GM18508 (cell line): ENCODE measurements around the gene ANGPTL4.

Experiments
- ATAC-seq: cut with Tn5 transposase; IDR thresholded peaks from one replicate; pipeline ENCODE4 v1.9.1; 2021; ENCODE audit warnings: moderate number of reproducible peaks; ENCODE audit not compliant: insufficient read depth, unreplicated experiment

The ANGPTL4 gene

DNA sequence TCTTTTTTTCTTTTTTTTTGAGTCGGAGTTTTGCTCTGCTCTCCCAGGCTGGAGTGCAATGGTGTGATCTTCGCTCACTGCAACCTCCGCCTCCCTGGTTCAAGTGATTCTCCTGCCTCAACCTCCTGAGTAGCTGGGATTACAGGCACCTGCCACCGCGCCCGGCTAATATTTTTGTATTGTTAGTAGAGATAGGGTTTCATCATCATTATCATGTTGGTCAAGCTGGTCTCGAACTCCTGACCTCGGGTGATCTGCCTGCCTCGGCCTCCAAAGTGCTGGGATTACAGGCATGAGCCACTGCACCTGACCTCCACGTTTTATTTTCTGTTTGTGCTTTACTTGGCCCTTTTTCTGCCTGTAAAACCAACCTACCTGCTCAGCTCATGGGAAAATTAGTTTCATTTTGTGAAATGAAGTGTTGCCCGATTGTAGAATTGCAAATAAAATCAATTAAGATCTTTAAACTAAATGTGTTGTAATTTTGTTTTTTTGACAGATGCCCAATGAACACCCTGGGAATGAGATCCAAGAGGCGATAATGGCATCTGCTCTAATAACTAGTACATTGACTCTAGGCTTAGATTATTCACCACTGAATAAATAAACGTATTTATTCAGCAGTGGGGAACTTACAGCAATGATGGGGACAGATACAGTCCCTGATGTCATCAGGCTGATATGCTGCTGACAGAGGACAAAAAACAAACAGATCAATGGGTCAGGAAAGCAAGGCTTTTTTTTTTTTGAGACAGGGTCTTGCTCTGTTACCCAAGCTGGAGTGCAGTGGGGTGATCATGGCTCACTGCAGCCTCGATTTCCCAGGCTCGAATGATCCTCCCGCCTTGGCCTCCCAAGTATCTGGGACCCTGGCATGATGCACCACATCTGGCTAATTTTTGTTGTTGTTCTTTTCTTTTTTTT lies 24.0 kb downstream of the ANGPTL4 start:
- no peak for ATAC-seq

DNA sequence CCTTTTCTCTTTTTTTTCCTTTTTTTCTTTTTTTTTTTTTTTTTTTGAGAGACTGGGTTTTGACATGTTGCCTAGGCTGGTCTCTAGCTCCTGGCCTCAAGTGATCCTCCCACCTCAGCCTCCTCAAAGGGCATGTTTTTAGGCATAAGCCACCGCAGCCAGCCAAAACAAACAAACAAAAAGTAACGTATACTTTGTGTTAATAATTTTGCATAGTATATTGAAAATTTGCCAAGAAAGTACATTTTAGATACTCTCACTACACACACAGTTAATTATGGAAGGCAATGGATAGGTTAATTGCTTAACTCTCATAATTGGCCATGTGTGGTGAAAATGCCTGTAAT lies 24.6 kb downstream of the ANGPTL4 start:
- no peak for ATAC-seq

GRCh38 chr19:8389891-8390616 lies 26.1 kb downstream of the ANGPTL4 start, which contains the start of gene RAB11B:
Gene RAB11B, plus strand, starts transcription at chr19:8390360. Its CDS starts 57 bp downstream, at chr19:8390417.
- peak; percentile 88 for ATAC-seq

DNA sequence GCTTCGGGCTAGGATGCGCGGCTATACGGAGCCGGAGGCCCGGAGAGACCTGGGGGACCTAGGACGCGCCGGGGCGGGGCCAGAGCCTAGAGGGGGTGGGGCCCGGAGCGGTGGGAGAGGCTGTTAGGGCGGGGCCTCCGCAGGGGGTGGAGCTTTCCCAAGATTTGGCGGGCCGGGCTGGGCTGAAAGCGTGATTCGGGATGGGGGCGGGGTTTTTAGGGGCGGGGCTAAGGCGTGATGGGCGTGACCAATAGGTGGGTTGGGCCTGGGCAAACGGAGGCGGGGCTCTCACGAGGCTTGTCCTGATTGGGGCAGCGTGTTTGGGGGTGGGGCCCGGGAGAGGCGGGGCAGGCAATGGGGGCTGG lies 26.6 kb downstream of the ANGPTL4 start:
- no peak for ATAC-seq

DNA sequence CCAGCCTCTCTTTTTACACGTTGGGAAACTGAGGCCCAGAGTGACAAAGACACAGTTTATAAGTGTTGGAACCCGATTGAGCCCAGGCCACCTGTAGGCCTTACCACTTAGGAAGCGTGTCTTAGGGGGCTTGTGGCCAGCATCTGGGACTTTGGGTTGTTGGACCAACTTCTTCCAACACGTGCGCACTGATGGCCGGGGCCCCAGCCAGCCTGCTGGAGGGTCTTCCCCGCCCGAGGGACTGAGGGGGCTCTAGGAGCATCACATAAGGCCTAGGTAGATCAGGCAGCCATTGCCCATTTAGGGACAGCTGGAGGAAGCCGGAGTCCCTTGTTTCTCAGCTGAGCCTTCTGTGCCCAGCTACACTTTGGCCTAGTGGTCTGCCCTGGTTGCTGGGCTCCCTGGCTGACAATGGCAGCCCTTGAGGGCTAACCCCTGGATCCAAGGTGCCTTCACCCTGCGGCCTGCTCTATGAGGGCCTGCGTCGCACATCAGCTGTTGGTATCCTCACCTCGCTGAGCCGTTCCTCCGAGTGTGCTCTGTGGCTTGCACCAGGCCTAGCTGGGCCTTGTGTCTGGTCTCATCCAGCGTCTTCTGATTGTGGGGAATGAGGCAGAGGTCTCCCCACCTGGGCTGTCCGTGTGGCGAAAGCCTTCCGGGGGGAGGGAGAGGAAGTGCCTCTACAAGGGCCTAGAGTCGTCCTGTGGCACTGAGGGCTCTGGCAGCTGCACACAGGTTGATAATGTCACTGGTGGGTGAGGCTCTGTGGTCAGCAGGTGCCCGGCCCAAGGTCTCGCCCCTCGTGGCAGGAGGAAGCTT lies 27.5 kb downstream of the ANGPTL4 start:
- no peak for ATAC-seq

DNA sequence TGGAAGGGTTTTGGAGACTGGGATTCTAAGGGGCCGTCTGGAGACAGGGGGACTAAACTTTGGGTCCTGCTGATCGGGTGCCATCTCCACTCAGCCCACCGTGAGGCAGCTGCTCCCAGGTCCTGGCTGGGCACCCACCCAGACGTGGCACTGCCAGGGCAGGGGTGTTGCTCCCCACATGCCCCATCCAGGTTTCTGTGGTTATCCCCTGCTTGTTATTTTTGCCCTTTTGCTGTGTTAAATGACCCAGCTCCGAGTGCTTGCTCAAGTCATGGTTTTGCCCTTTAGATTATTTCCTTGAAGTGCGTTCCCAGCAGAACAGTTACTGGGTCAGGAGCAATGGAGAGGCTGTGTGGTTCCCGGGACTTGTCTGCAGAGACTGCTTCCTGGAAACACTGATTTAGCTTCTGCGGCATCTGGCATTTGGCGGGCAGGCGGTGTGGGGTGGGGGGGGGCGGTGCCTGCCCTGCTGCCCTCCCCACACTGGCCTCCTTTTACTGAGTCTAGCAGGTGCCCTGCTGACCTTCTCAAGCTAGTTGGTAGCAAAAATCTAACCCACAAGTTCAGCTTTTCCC lies 28.1 kb downstream of the ANGPTL4 start:
- ATAC-seq: no peak

- no peak for ATAC-seq
These were observed 29.4 kb downstream of the ANGPTL4 start for GRCh38 chr19:8393192-8393870.

GRCh38 chr19:8393871-8394250 lies 29.9 kb downstream of the ANGPTL4 start:
- no peak for ATAC-seq

GRCh38 chr19:8395621-8396082 lies 31.7 kb downstream of the ANGPTL4 start:
- no peak for ATAC-seq

DNA sequence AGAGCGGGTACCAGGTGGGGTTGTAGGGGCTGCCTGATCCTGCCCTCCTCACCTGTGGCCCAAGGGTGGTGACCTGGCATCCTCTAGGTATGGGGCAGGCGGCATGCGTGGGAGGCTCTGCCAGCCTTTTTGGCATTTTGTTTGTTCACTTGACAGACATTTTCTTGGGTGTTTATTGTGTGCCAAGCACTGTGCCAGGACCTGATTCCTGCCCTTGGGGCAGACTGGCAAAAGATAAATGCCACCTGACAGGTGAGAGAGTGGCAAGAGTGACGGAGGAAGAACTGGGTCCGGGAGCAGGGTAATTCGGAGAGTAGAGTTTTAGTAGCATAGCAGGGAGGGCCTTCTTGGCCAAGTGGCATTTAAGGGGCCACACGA lies 32.2 kb downstream of the ANGPTL4 start:
- ATAC-seq: no peak

GRCh38 chr19:8396563-8397203 lies 32.7 kb downstream of the ANGPTL4 start:
- no peak for ATAC-seq

DNA sequence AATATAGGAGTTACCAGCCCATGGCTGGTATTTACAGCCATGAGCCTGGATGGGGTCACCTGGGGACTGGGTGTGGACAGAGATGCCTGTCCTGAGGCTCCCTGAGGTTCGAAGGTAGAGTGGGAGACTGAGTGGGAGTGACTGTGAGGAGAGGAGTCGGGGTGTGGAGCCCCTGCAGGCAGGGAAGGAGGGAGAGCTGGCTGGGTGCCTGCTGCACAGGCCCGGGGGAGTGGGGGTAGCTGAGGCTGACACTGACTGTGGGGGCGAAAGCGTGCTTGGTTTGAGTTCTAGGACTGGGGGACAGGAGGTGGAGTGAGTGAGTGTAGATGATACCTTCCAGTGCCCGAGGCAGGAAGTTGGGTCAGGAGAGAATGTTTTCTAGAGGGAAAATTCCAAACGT lies 33.3 kb downstream of the ANGPTL4 start:
- no peak for ATAC-seq

DNA sequence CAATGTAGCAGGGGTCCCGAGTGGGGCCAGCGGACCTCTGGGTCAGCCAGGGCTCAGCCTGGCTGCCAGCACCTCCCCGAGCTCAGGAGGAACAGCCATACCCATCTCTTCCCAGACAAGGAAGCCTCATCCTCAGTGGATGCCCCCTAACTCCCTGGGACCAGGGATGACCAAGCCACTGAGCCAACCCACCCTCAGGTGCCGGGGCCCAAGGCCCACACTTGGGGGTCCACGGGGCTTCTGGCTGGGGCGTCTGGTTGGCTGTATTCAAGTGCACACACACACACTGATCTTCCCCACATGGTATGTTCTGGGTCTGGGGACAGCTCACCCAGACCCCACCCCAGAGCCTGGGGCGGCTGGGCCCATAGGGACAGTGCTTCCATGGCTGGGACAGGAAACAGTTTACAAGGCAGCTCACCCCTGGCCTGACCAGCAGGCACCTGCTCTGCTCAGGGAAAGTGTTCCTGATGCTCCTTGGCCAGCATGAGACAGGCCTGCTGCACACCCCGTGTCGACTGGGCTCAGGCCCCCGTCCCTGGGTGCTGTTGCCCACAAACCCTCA lies 33.9 kb downstream of the ANGPTL4 start:
- no peak for ATAC-seq

DNA sequence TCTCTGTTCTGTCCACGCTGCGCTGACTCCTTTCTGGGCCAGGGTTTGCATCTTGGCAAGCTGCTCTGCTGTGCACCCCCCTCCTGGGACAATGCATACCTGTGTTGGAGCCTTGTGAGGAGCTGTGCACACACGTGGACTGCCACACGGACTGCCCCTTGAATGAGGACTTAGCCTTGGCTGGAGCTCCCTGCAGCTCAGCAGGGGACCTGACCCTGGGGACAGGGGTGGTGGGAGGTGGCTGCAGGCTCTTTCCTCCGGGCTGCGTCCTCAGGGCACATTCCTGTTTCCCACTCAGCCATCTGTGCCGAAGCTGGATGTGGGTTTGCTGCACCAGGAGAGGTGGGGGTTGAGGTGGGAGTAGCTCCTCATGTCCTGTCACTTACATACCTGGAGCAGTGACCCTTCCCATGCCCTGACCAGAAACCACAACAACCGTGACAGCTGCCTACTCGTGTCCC lies 34.4 kb downstream of the ANGPTL4 start:
- no peak for ATAC-seq

- ATAC-seq: no peak
These were observed 35.8 kb downstream of the ANGPTL4 start for GRCh38 chr19:8399681-8400188.

DNA sequence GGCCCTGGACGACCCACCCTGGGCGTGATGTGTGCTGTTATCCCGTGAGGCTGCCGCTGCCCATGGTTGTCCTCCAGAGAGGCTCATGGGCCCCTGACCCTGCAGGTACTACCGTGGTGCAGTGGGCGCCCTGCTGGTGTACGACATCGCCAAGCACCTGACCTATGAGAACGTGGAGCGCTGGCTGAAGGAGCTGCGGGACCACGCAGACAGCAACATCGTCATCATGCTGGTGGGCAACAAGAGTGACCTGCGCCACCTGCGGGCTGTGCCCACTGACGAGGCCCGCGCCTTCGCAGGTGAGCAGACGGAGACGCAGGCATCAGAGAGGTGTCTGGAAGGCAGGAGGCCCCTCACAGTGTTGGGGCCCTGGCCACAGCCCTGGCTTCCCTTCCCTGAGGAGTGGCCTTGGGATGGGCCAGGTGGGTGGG lies 38.0 kb downstream of the ANGPTL4 start:
- ATAC-seq: no peak

DNA sequence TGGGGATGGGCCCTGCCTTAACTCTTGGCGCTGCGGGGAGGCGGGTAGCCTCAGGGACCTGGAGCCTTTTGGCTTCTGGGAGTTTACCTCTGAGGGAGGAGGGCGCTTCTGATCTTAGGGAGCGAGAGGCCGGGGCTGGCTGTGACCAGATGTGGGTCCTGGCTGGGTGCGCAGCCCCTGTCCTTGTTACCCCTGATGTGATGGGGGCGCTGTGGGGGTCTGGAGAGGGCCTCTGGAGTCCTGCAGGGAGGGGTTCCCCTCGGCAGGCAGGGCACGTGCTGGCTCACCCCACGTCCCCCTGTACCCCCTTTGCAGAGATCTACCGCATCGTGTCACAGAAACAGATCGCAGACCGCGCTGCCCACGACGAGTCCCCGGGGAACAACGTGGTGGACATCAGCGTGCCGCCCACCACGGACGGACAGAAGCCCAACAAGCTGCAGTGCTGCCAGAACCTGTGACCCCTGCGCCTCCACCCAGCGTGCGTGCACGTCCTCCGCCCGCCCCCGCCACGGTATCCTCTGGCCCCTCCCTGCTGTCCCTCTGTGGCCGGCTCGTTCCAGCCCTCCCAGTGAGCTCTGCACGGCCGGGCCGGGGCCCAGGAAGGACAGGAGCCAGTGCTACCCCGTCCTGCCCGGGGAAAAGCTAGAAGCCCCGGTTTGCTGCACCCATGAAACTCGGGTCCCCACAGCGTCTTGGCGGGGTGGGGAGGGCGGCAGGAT lies 39.3 kb downstream of the ANGPTL4 start:
- no peak for ATAC-seq

DNA sequence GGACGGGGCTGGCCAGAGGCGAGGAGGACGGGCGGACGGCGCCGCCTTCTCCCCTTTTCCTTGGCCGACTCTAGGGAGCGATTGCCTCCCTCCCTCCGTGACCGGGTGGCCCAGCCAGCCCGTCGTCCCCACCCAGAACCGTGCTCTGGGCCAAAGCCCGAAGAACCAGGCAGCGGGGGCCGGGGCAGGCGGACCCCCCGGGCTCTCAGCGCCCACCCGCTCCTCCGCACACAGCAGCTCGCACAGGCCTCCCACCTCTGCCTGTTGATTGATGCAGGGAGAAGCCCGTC lies 39.8 kb downstream of the ANGPTL4 start:
- ATAC-seq: no peak
